ENCODE results near the gene MSANTD1. TPM values are rescaled to one million over a fixed set of nuclear protein-coding genes. Genes with fewer than 3 reads are reported as not detected.

The MSANTD1 gene
- total RNA-seq, 1 donor from 2014 or later: 0.44 TPM

- H3K27ac ChIP-seq (replicated peaks): no peak overlapping the region
- H3K27me3 ChIP-seq (ENCODE audit: low read depth): no peaks in the 10 kb centered on the region
- intact Hi-C loops (cut with micrococcal nuclease): no loop called here
- no peak overlapping the region for H3K4me3 ChIP-seq
- H3K4me1 ChIP-seq: peaks cover under 1% of the 10 kb centered on the region
- DNase-seq: no peak
- H3K36me3 ChIP-seq: peaks cover 82% of the 10 kb centered on the region
- no peak for TF ChIP-seq CTCF (IDR thresholded peaks at IDR 0.05; ENCODE audit: borderline replicate concordance)
- H3K9me3 ChIP-seq (replicated peaks): no peaks in the 10 kb centered on the region
Measured at GRCh38 chr4:3213106-3213425, 35.9 kb upstream of the MSANTD1 start.

- Histone ChIP-seq H3K36me3 (peaks cover 83% of the 10 kb centered on the region), H3K9me3 (replicated peaks) (no peaks in the 10 kb centered on the region)
Measured at GRCh38 chr4:3213661-3214250, 35.2 kb upstream of the MSANTD1 start.

GRCh38 chr4:3215256-3215655, 33.7 kb upstream of the MSANTD1 start:
- no peak for TF ChIP-seq CTCF (IDR thresholded peaks at IDR 0.05; ENCODE audit: borderline replicate concordance)
- Histone ChIP-seq H3K4me3 (no peak overlapping the region), H3K27ac (replicated peaks) (no peak overlapping the region), H3K4me1 (peaks cover 8% of the 10 kb centered on the region), H3K9me3 (replicated peaks) (no peaks in the 10 kb centered on the region), H3K36me3 (peaks cover 81% of the 10 kb centered on the region), H3K27me3 (ENCODE audit: low read depth) (no peaks in the 10 kb centered on the region)
- DNase-seq: no peak
- intact Hi-C loops (cut with micrococcal nuclease): no loop called here

More at GRCh38 chr4:3213661-3214250, 35.2 kb upstream of the MSANTD1 start:
- H3K27ac ChIP-seq (replicated peaks): no peak overlapping the region
- intact Hi-C loops (cut with micrococcal nuclease): no loop called here
- no peaks in the 10 kb centered on the region for H3K4me1 ChIP-seq
- H3K27me3 ChIP-seq (ENCODE audit: low read depth): no peaks in the 10 kb centered on the region
- DNase-seq: no peak
- H3K4me3 ChIP-seq: no peak overlapping the region
- no peak for TF ChIP-seq CTCF (IDR thresholded peaks at IDR 0.05; ENCODE audit: borderline replicate concordance)

GRCh38 chr4:3215733-3216132, 33.2 kb upstream of the MSANTD1 start:
- H3K36me3 ChIP-seq: peaks cover 83% of the 10 kb centered on the region
- intact Hi-C loops (cut with micrococcal nuclease): no loop called here
- H3K4me3 ChIP-seq: no peak overlapping the region
- peaks cover 13% of the 10 kb centered on the region for H3K4me1 ChIP-seq
- H3K27ac ChIP-seq (replicated peaks): no peak overlapping the region
- no peaks in the 10 kb centered on the region for H3K9me3 ChIP-seq (replicated peaks)
- no peaks in the 10 kb centered on the region for H3K27me3 ChIP-seq (ENCODE audit: low read depth)
- no peak for TF ChIP-seq CTCF (IDR thresholded peaks at IDR 0.05; ENCODE audit: borderline replicate concordance)
- DNase-seq: no peak

- TF ChIP-seq CTCF (IDR thresholded peaks at IDR 0.05; ENCODE audit: borderline replicate concordance): no peak
- no peak overlapping the region for H3K4me3 ChIP-seq
- peaks cover 92% of the 10 kb centered on the region for H3K36me3 ChIP-seq
- intact Hi-C loops (cut with micrococcal nuclease): no loop called here
- no peak overlapping the region for H3K27ac ChIP-seq (replicated peaks)
- DNase-seq: no peak
- H3K27me3 ChIP-seq (ENCODE audit: low read depth): no peaks in the 10 kb centered on the region
- H3K9me3 ChIP-seq (replicated peaks): no peaks in the 10 kb centered on the region
- H3K4me1 ChIP-seq: peaks cover 19% of the 10 kb centered on the region
Measured at GRCh38 chr4:3217266-3217665, 31.7 kb upstream of the MSANTD1 start.

Data from left ventricle myocardium inferior (tissue), 1 donor.